ENCODE measurements around the gene SERTAD2.

SERTAD2 gene, protein sequence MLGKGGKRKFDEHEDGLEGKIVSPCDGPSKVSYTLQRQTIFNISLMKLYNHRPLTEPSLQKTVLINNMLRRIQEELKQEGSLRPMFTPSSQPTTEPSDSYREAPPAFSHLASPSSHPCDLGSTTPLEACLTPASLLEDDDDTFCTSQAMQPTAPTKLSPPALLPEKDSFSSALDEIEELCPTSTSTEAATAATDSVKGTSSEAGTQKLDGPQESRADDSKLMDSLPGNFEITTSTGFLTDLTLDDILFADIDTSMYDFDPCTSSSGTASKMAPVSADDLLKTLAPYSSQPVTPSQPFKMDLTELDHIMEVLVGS

GRCh38 chr2:64653109-64654062 is at the start of gene SERTAD2:
Gene SERTAD2, minus strand, starts transcription at chr2:64653913. Its CDS starts 17,042 bp downstream, at chr2:64636871.
- DNase-seq: peak; percentile 72

GRCh38 chr2:64700133-64700809 is 46.6 kb upstream of the SERTAD2 start:
- no peak for DNase-seq

GRCh38 chr2:64699712-64700111 is 46.0 kb upstream of the SERTAD2 start:
- no peak for DNase-seq

DNA sequence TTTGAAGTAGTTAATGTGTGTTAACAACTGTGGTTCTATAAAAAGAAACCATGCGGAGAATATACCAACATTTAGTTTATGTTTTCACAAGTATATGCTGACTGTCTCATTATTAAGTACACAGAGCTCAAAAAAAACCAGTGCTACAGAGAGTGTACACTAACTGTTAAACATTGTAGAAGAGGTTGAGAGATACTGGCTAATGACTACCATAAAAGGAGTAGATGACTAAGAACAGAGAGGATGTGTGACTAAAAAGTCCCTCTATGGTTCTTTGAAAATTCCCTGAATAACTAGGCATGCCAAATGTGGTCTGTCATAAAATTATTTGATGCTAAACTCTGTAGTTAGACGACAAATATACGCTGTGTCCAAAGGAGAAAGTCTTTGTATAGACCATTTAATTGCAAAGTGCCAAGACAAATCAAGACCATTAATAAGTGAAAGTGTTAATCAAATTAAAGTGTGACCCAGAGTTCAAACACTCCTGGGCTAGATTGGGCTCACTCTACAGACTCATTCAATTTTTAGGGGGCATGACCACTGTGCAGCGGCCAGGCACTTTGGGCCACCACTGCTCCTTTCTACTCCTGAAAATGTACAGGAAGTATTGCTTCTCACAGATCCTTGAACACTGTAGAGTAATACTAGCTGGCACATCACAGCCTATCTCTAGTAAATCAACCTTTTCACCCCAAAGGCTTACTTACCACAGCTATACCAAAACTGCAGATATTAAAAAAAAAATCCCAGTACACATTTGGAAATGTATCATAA is 45.1 kb upstream of the SERTAD2 start:
- DNase-seq: no peak

GRCh38 chr2:64698177-64698643 is 44.5 kb upstream of the SERTAD2 start:
- DNase-seq: no peak

- no peak for DNase-seq
Measured at GRCh38 chr2:64697297-64698176, 43.8 kb upstream of the SERTAD2 start.

DNA sequence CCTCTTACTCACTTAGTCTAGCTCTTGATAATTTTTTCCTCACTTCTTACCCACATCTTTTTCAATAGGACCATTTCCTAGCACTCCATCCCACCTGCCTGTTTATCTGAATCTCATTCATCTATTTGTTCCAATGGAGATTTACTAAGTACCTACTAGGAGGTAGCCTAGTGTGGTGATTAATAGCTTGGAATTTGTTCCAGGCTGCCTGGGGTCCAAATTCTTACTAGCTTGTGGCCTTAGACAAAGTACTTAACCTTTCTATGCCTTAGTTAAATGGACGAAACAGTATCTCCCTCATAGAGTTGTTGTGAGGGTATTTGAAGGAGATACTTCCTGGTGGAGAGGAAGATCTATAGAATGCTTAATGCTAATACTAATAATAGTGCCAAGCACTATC is 42.9 kb upstream of the SERTAD2 start:
- DNase-seq: no peak

GRCh38 chr2:64695721-64696261 is 42.1 kb upstream of the SERTAD2 start:
- no peak for DNase-seq

DNA sequence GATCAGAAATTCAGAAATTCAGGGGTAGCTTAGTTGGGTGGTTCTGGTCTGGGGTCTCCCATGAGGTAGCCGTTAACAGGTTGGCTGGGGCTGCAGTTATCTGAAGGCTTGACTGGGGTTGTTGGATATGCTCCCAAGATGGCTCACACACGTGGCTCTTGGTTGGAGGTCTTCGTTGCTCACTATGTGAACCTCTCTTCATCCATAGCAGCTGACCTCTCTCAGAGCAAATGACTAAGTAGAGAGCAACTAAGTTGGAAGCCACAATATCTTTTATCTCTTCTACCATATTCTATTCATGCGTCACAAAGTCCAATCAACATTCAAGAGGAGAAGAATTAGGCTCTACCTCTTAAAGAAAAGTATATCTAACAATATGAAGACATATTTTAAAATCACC is 38.7 kb upstream of the SERTAD2 start:
- no peak for DNase-seq

DNA sequence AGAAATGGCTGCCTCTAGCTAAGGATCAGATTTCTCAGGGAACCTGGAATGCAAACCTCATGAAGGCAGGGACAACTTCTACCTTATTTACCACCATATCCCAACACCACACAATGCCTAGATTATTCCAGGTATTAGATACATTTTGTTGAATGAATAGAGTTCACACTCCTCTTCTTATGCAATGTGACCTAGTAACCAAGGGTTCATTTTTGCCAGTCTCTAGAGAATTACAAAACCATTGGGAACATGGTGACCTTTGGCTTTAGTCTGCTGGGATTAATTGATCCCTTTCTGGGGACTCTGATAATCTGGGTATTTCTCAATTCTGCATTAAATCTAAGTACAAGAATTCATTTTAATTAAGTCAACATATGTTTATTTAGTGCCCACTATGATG is 35.2 kb upstream of the SERTAD2 start:
- no peak for DNase-seq

- DNase-seq: no peak
Measured at GRCh38 chr2:64686283-64686956, 32.7 kb upstream of the SERTAD2 start.

GRCh38 chr2:64685430-64685829 is 31.7 kb upstream of the SERTAD2 start:
- no peak for DNase-seq

DNA sequence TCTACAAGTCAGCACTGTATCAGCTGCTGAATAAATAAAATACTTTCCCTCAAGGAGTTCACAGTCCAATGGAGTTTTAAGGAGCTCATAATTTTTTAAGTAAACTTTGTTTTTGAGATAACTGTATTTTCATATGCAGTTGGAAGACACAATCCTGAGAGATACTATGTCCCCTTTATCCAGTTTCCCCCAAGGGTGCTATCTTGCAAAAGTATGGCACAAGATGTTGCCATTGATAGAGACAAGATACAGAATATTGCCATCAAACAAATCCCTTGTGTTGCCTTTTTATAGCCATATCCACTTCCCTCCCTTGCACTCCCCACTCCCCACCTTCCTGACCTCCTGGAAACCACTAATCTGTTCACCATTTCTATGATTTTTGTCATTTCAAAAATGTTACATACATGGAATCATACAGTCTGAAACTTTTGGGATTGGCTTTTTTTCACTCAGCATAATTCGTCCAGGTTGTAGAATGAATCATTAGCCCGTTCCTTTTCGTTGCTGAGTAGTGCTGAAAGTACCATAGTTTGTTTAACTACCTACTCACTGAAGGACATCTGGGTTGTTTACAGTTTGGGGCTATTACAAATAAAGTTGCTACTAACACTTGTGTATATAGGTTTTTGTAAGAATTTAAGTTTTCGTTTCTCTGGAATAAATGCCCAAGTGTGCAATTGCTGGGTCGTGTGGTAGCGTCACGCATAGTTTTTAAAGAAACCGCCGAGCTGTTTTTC is 30.2 kb upstream of the SERTAD2 start:
- no peak for DNase-seq

- no peak for DNase-seq
Measured at GRCh38 chr2:64681479-64681967, 27.8 kb upstream of the SERTAD2 start.

DNA sequence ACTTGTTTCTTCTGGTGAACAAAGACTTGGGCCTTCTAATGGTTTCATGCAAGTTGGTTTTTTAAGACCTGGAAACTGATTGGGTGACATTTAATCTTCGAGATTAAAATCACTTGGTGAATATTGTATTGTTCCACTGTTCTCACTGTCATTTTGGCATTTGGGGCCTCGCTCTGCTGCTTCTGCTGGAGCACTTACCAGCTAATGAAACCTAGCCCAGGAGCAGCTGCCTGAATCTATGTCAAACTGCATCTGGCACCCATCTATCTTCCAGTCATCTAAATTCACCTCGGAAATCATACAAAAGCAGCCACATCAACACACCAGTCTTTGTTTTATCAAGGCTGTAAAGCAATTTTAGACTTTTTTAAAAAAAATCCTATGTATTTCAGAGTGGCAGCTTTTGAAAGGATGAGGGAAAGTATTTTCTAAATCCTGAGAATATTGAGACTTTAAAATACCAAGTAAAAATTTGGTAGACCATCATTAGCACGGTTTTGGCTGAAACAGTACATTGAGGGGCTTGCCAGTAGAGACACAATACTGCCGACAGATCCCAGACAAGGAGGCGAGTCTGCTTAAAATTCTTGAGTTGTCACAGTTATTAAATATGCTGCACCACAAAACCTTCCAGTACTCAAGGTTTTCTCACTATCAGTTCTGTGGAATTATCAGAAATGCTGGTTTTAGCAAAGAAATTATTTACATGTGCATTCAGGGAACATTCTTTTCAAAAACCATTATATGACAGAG is 26.1 kb upstream of the SERTAD2 start:
- DNase-seq: peak; percentile 30

DNA sequence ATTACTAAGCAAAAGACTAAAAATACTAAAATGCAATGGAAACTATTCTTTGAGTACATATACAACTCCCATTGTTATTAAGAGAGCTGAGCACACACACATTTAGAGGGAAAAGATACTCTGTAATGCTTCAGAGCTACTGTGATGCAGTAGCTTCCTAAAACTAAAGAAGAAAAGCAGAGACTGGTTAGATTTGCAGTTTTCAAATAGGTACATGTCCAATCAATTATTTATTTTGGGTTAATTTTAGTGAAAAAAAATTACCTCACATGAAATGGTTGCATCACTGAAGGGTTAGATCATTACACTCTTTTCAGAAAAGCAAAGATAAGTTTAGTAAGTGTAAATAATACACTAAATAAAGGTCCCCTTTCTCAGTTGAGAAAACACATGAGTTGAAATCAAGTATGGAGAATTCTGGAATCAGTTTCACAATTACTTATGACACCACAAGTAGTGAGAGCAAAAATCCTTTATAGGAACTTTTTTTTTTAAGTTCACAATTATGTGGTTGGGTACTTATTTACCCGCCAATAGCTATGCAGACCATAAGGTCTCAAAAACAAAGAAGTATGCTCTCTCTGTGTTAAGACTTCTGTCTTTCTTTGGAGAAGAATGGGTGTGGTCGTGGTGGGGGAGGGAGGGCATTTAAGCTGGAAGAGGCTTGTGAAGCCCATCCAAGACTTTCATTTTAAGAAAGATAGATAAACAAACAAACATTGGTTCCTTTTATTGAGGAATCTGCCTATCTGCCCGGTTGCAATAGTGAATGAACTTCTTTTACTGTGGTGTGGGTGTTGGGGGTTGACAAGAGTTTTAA is 25.3 kb upstream of the SERTAD2 start:
- no peak for DNase-seq

DNA sequence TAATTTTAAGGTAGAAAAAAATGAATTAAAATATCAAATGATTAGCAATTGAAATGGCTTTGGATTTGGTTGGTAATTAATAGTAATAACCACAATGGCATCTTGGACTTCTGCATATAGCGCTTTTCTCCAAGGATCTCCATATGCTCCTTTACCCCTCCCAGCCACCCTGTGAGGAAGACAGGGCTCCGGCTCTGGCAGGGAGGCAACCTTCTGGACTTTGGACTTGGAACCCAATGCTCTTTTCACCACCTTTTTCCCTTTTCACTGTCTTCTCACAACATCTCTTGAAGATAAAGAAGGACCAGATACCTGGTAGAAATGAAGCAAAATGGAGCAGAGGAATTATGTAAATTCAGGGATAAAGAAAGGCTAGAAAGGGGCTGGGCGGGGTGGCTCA is 23.8 kb upstream of the SERTAD2 start:
- DNase-seq: no peak

GRCh38 chr2:64675860-64676259 is 22.1 kb upstream of the SERTAD2 start:
- no peak for DNase-seq
